RWPE1 (cell line): ENCODE measurements around the gene SLC25A21.
A peak's percentile ranks its signal among the peaks of the same experiment; 100 is the strongest.

Source experiments
- CTCF ChIA-PET: fragments of 350-600 bp; sonication (Branson Sonifier 250); formaldehyde crosslinking; extraction: SDS; loops from one replicate; lab custom pipeline; 2021; lab: Yijun Ruan, JAX
- POLR2A ChIA-PET: fragments of 400-600 bp; formaldehyde crosslinking; extraction: SDS; loops from one replicate; lab custom pipeline; 2020; ENCODE audit warnings: antibody characterized with exemption; ENCODE audit not compliant: low non-redundant PET; lab: Yijun Ruan, JAX
- DNase-seq: peaks from one replicate; pipeline ENCODE4 v3.0.0; 2012; ENCODE audit warnings: low spot score
- H3K27ac ChIP-seq: fragments of 450-650 bp; 2 replicates; pipeline ENCODE4 v1.5.1; 2017
- CTCF ChIP-seq: fragments of 450-650 bp; conservative IDR thresholded peaks from 2 replicates; pipeline ENCODE4 v1.5.1; 2017; ENCODE audit warnings: low read depth, mild to moderate bottlenecking

The SLC25A21 gene

GRCh38 chr14:37203423-37203822 is 31.0 kb upstream of the SLC25A21 start:
- ChIA-PET CTCF (interaction anchor here (1.2 kb wide), 1 partner anchor 27 kb away, joined by 4 read pairs; no protein-coding TSS in a partner anchor), POLR2A (no interaction called here)
- DNase-seq = no peak
- H3K27ac ChIP-seq = no peak overlapping the region
- TF ChIP-seq CTCF = no peak

- no peak for DNase-seq
- POLR2A ChIA-PET = no interaction called here
- H3K27ac ChIP-seq = no peak overlapping the region
- TF ChIP-seq CTCF = no peak
- CTCF ChIA-PET = interaction anchor here (1.2 kb wide), 1 partner anchor 28 kb away, joined by 4 read pairs; no protein-coding TSS in a partner anchor
Observed at GRCh38 chr14:37202812-37203211, 30.4 kb upstream of the SLC25A21 start.

- no peak overlapping the region for H3K27ac ChIP-seq
- DNase-seq = no peak
- POLR2A ChIA-PET = no interaction called here
- no peak for TF ChIP-seq CTCF
- CTCF ChIA-PET = interaction anchor here (0.7 to 1.2 kb wide), 2 partner anchors 28 to 684 kb away, joined by 3 to 4 read pairs; no protein-coding TSS in a partner anchor
Observed at GRCh38 chr14:37202265-37202664, 29.9 kb upstream of the SLC25A21 start.

- H3K27ac ChIP-seq = no peak overlapping the region
- DNase-seq = no peak
- no peak for TF ChIP-seq CTCF
- CTCF ChIA-PET = interaction anchor here (0.7 kb wide), 1 partner anchor 685 kb away, joined by 3 read pairs; no protein-coding TSS in a partner anchor
- POLR2A ChIA-PET = no interaction called here
Observed at GRCh38 chr14:37201724-37202123, 29.3 kb upstream of the SLC25A21 start.

GRCh38 chr14:37198907-37199306 is 26.5 kb upstream of the SLC25A21 start:
- no peak overlapping the region for H3K27ac ChIP-seq
- POLR2A ChIA-PET = interaction anchor here (0.6 kb wide), 1 partner anchor 39 kb away, joined by 4 read pairs; no protein-coding TSS in a partner anchor
- CTCF ChIA-PET = interaction anchor here (0.7 kb wide), 1 partner anchor 481 kb away, joined by 3 read pairs; no protein-coding TSS in a partner anchor
- no peak for DNase-seq
- TF ChIP-seq CTCF = no peak

- no peak for DNase-seq
- CTCF ChIA-PET = interaction anchor here (0.5 to 1.0 kb wide), 6 partner anchors 12 to 674 kb away, joined by 3 to 6 read pairs (median 3); no protein-coding TSS in a partner anchor
Observed at GRCh38 chr14:37198273-37198598, 25.8 kb upstream of the SLC25A21 start.

More at GRCh38 chr14:37198273-37198598, 25.8 kb upstream of the SLC25A21 start:
- peak; percentile 4; the same call in 1 of the 2 replicates for TF ChIP-seq CTCF
- H3K27ac ChIP-seq = peak overlapping the region; percentile 82
- POLR2A ChIA-PET = interaction anchor here (0.6 kb wide), 1 partner anchor 38 kb away, joined by 4 read pairs; no protein-coding TSS in a partner anchor
